ENCODE measurements around the gene LPA. TPM values are rescaled to one million over a fixed set of nuclear protein-coding genes. Genes with fewer than 3 reads are reported as not detected.

Gene LPA
- total RNA-seq, 1 experiment from 2014 or later, result 0.13 TPM

GRCh38 chr6:160679402-160679769, 15.3 kb upstream of the LPA start:
- no peak overlapping the region for H2AK5ac ChIP-seq (ENCODE audit: insufficient read length, low read length)
- no peak overlapping the region for H3K14ac ChIP-seq (ENCODE audit: insufficient read depth, low read length)
- no peaks in the 10 kb centered on the region for H3K23me2 ChIP-seq (ENCODE audit: insufficient read length, low read depth, low read length, poor library complexity, severe bottlenecking)
- no peaks in the 10 kb centered on the region for H3K79me2 ChIP-seq (ENCODE audit: insufficient read depth, low read length)
- no peak overlapping the region for H4K8ac ChIP-seq (replicated peaks; ENCODE audit: insufficient read length, low read depth, low read length)
- Mint-ChIP-seq H3K9me3 (peaks cover 5% of the 10 kb centered on the region in 2 experiments; a peak in 3 of 5 replicates), H3K27ac (no peak overlapping the region; a peak in 1 of 7 replicates), H3K4me1 (no peaks in the 10 kb centered on the region; a peak in 1 of 4 replicates), H3K4me3 (peak overlapping the region; percentile 66 to 81), H3K27me3 (ENCODE audit: low read depth) (peaks cover 39% of the 10 kb centered on the region), H3K36me3 (ENCODE audit: insufficient read depth in 1 of 3, low read depth in 3 of 3) (no peaks in the 10 kb centered on the region)
- H3K9ac ChIP-seq (ENCODE audit: extremely low read depth, insufficient read length, low read length), result no peak overlapping the region
- no peak overlapping the region for H2BK15ac ChIP-seq (ENCODE audit: low read depth, low read length)
- TF ChIP-seq CTCF (conservative IDR thresholded peaks at IDR 0.05), result peak; percentile 75
- H2BK5ac ChIP-seq (ENCODE audit: insufficient read length, low read length), result no peak overlapping the region
- no peak overlapping the region for H3K56ac ChIP-seq (ENCODE audit: insufficient read length, low read depth, low read length)
- no peaks in the 10 kb centered on the region; the same call in 1 of the 2 replicates for H3K27me3 ChIP-seq (ENCODE audit: insufficient read depth, low read length)
- peak overlapping the region; percentile 0 for H3K4me2 ChIP-seq (ENCODE audit: insufficient read depth, insufficient read length, low read length)
- no peak overlapping the region for H3K18ac ChIP-seq (ENCODE audit: insufficient read length, low read depth, low read length)
- H2BK12ac ChIP-seq (ENCODE audit: insufficient read length, low read depth, low read length), result no peak overlapping the region
- H3K4me1 ChIP-seq (ENCODE audit: insufficient read depth, low read length), result no peaks in the 10 kb centered on the region
- H2BK120ac ChIP-seq (ENCODE audit: low read depth, low read length, poor library complexity, severe bottlenecking), result no peak overlapping the region
- H4K91ac ChIP-seq (ENCODE audit: insufficient read length, low read depth, low read length), result no peak overlapping the region
- peak; percentile 61 for DNase-seq
- H4K20me1 ChIP-seq (ENCODE audit: control insufficient read depth, insufficient read depth, insufficient read length), result no peaks in the 10 kb centered on the region
- H3K9me3 ChIP-seq (ENCODE audit: control insufficient read depth, low read depth, low read length), result no peaks in the 10 kb centered on the region
- H2AFZ ChIP-seq (ENCODE audit: low read length), result no peak overlapping the region
- no peak overlapping the region for H3T11ph ChIP-seq (ENCODE audit: low read length)
- no peak overlapping the region for H3K27ac ChIP-seq (ENCODE audit: insufficient read length, low read depth, low read length)
- no CpG with 5 or more reads among the region's 14 CpGs for WGBS (ENCODE audit: extremely low coverage, insufficient read length, low lambda C conversion rate)
- no peak overlapping the region for H2BK20ac ChIP-seq (ENCODE audit: low read depth, low read length, poor library complexity, severe bottlenecking)
- H3K23ac ChIP-seq (ENCODE audit: insufficient read length, low read depth, low read length), result no peak overlapping the region
- H4K5ac ChIP-seq (ENCODE audit: insufficient read length, low read depth, low read length), result no peak overlapping the region
- no peaks in the 10 kb centered on the region for H3K79me1 ChIP-seq (ENCODE audit: insufficient read depth, low read depth, low read length, poor library complexity, severe bottlenecking)
- no peak overlapping the region for H3K4ac ChIP-seq (ENCODE audit: low read depth, low read length)

Data from H9 (cell line).